Esophagus squamous epithelium (tissue), 5 donors: ENCODE measurements around the gene TCF23. TPM values are rescaled to one million over a fixed set of nuclear protein-coding genes. Genes with fewer than 3 reads are reported as not detected.
"Not testable (repeated sequence)": the region's sequence is repeated elsewhere in the genome, so short reads cannot be mapped to it uniquely, and the experiment has no call there.

Experiments used
- DNase-seq: peaks from one replicate; lab custom pipeline; 2025; lab: John Stamatoyannopoulos, UW
- H3K27ac ChIP-seq, 4 donors: fragments of 200-600 bp; sonication (generic); one replicate each; pipeline ENCODE4 v1.5.1; 2016 to 2019; ENCODE audit warnings: mild to moderate bottlenecking in 1 of 4
- H3K27me3 ChIP-seq, 4 donors: fragments of 200-600 bp; sonication (generic); 1 replicate in 3 of 4; 2 replicates in 1 of 4; pipeline versions ENCODE4 v1.5.1 to v1.6.0; 2017 to 2021; ENCODE audit warnings: antibody characterized with exemption in 1 of 4
- H3K36me3 ChIP-seq, 3 donors: fragments of 200-600 bp; sonication (generic); one replicate each; pipeline ENCODE4 v1.5.1; 2016 to 2019
- H3K4me1 ChIP-seq, 3 donors: fragments of 200-600 bp; sonication (generic); one replicate each; pipeline ENCODE4 v1.5.1; 2017 to 2019
- H3K4me3 ChIP-seq, 4 donors: fragments of 200-600 bp; sonication (generic); 1 replicate in 3 of 4; 2 replicates in 1 of 4; pipeline ENCODE4 v1.5.1; 2016 to 2019; ENCODE audit warnings: mild to moderate bottlenecking in 2 of 4, moderate library complexity in 1 of 4
- H3K9me3 ChIP-seq, 3 donors: fragments of 200-600 bp; sonication (generic); one replicate each; pipeline ENCODE4 v1.5.1; 2016 to 2019
- CTCF ChIP-seq, 6 experiments: fragments of 450-650 bp in 4 of 6; fragments of 200-600 bp in 2 of 6; sonication (generic) in 2 of 6; IDR thresholded peaks; one replicate each; pipeline ENCODE4 v1.5.1; 2016 to 2019; ENCODE audit warnings: antibody characterized with exemption in 6 of 6, mild to moderate bottlenecking in 4 of 6, moderate library complexity in 4 of 6
- POLR2A ChIP-seq, 4 donors: fragments of 450-650 bp; IDR thresholded peaks; one replicate each; pipeline ENCODE4 v1.6.1; 2017; ENCODE audit warnings: antibody characterized with exemption in 4 of 4, mild to moderate bottlenecking in 4 of 4, moderate library complexity in 3 of 4
- WGBS, 2 donors: methylation state at CpG; one replicate each; pipeline ENCODE4 v1.1.5; 2018; 5-methylcytosine and 5-hydroxymethylcytosine counted together
- intact Hi-C: fragments of 100-400 bp; cut with DNase I; formaldehyde crosslinking; loops from one replicate; pipeline ENCODE4 v1.15.0; 2022
- total RNA-seq, 4 donors: library from RNA; depleted of rRNA; stranded (reverse); fragments of >200 nt; gene quantifications; one replicate each; pipeline ENCODE4 v1.1.0, GENCODE V29; 2016
- donor health status: DM: yes; HTN: yes; CAD: no.

The TCF23 gene
- total RNA-seq, 4 donors from 2014 or later: not detected

- DNase-seq: no peak
- TF ChIP-seq POLR2A (IDR thresholded peaks at IDR 0.05) (no peak), CTCF (IDR thresholded peaks at IDR 0.05) (no peak)
- no peaks in the 10 kb centered on the region for H3K4me1 ChIP-seq
- no peak overlapping the region for H3K4me3 ChIP-seq
- H3K27ac ChIP-seq: no peak overlapping the region
- intact Hi-C loops: loop anchor here (10.0 kb wide), 1 partner anchor 167 kb away; the partner anchor contains the start of gene DNAJC5G
- 75 to 81% methylated on average over 2 of the region's 2 CpGs for WGBS, 2 donors
- H3K36me3 ChIP-seq: no peaks in the 10 kb centered on the region
- peaks cover 0 to 16% (median 0%) of the 10 kb centered on the region in 4 donors for H3K27me3 ChIP-seq
- H3K9me3 ChIP-seq: no peaks in the 10 kb centered on the region
Measured at GRCh38 chr2:27108221-27108620, 40.6 kb upstream of the TCF23 start.

DNA sequence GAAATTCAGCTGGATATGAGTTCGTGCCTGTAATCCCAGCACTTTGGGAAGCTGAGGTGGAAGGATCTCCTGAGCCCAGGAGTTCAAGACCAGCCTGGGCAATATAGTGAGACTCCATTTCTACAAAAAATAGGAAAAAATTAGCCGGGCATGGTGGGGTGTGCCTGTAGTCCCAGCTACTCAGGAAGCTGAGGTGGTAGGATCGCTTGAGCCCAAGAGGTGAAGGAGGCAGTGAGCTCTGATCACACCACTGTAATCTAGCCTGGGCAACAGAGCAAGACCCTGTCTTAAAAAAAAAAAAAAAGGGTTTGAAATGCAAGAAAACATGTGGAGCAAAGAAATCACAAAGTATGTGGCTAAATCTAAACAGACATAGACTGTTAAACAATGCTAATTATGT is 39.7 kb upstream of the TCF23 start:
- Histone ChIP-seq H3K27ac (no peak overlapping the region), H3K27me3 (peaks cover 0 to 11% (median 0%) of the 10 kb centered on the region in 4 donors), H3K36me3 (no peaks in the 10 kb centered on the region), H3K4me1 (no peaks in the 10 kb centered on the region), H3K4me3 (no peak overlapping the region), H3K9me3 (no peaks in the 10 kb centered on the region)
- intact Hi-C loops: loop anchor here (10.0 kb wide), 1 partner anchor 166 kb away; the partner anchor contains the start of gene DNAJC5G
- DNase-seq: no peak
- WGBS, 2 donors: 86 to 90% methylated on average over 3 of the region's 3 CpGs
- no peak for TF ChIP-seq CTCF (IDR thresholded peaks at IDR 0.05)
- TF ChIP-seq POLR2A (IDR thresholded peaks at IDR 0.05): no peak

DNA sequence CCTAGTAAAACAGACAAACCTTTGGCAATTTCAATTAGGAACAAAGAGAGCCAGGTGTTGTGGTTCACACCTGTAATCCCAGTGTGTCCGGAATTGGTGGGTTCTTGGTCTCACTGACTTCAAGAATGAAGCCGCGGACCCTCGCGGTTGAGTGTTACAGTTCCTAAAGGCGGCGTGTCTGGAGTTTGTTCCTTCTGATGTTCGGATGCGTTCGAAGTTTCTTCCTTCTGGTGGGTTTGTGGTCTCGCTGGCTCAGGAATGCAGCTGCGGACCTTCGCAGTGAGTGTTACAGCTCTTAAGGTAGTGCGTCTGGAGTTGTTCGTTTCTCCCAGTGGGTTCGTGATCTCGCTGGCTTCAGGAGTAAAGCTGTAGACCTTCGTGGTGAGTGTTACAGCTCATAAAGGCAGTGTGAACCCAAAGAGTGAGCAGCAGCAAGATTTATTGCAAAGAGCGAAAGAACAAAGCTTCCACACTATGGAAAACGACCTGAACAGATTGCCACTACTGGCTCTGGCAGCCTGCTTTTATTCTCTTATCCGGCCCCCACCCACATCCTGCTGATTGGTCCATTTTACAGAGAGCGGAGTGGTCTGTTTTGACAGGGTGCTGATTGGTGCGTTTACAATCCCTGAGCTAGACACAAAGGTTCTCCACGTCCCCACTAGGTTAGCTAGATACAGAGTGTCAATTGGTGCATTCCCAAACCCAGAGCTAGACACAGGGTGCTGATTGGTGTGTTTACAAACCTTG is 38.0 kb upstream of the TCF23 start:
- H3K36me3 ChIP-seq, H3K4me3 ChIP-seq, H3K27ac ChIP-seq, H3K4me1 ChIP-seq, DNase-seq, intact Hi-C loops, H3K27me3 ChIP-seq, H3K9me3 ChIP-seq: not testable (repeated sequence)
- WGBS, 2 donors: 83 to 89% methylated on average over 22 to 24 of the region's 24 CpGs

GRCh38 chr2:27111392-27112078 is 37.3 kb upstream of the TCF23 start:
- no CpG with 5 or more reads among the region's 49 CpGs for WGBS, 2 donors
- H3K4me1 ChIP-seq, H3K27me3 ChIP-seq, intact Hi-C loops, H3K36me3 ChIP-seq, H3K9me3 ChIP-seq, H3K4me3 ChIP-seq, DNase-seq, H3K27ac ChIP-seq: not testable (repeated sequence)

- no peak for DNase-seq
- intact Hi-C loops: no loop called here
- 57 to 60% methylated on average over 2 of the region's 2 CpGs for WGBS, 2 donors
Measured at GRCh38 chr2:27115519-27115918, 33.3 kb upstream of the TCF23 start.

More at GRCh38 chr2:27115519-27115918, 33.3 kb upstream of the TCF23 start:
- no peaks in the 10 kb centered on the region for H3K9me3 ChIP-seq
- no peak overlapping the region for H3K27ac ChIP-seq
- TF ChIP-seq CTCF (IDR thresholded peaks at IDR 0.05) (no peak), POLR2A (IDR thresholded peaks at IDR 0.05) (no peak)
- no peaks in the 10 kb centered on the region for H3K36me3 ChIP-seq
- peaks cover 0 to 40% (median 0%) of the 10 kb centered on the region in 4 donors for H3K27me3 ChIP-seq
- peaks cover 0 to 15% (median 11%) of the 10 kb centered on the region in 3 donors for H3K4me1 ChIP-seq
- H3K4me3 ChIP-seq: no peak overlapping the region
